Neural cell (in vitro differentiated cells): ENCODE results near the gene HTRA2. TPM values are rescaled to one million over a fixed set of nuclear protein-coding genes. Genes with fewer than 3 reads are reported as not detected.
A peak's percentile ranks its signal among the peaks of the same experiment; 100 is the strongest.

Experiments used
- H2AFZ ChIP-seq: fragments of 200-600, 300-800 bp; sonication (generic), shearing (Covaris generic); 2 replicates; pipeline ENCODE4 v1.6.0; 2014; ENCODE audit warnings: low read depth, mild to moderate bottlenecking, antibody characterized with exemption, low read length, moderate library complexity
- H3F3A ChIP-seq: fragments of 200-600 bp; shearing (Covaris generic); 2 replicates; pipeline ENCODE4 v1.6.1; 2016; ENCODE audit warnings: mild to moderate bottlenecking, moderate library complexity, mixed read lengths, antibody characterized with exemption, low read length; ENCODE audit not compliant: insufficient read depth, poor library complexity, severe bottlenecking
- H3K27ac ChIP-seq: fragments of 200-600, 300-800 bp; sonication (generic), shearing (Covaris generic); 2 replicates; pipeline ENCODE4 v1.5.1; 2014; ENCODE audit warnings: mild to moderate bottlenecking, low read length, moderate library complexity
- H3K27me3 ChIP-seq: fragments of 300-800, 200-600 bp; sonication (generic), shearing (Covaris generic); 2 replicates; pipeline ENCODE4 v1.6.0; 2014; ENCODE audit warnings: mild to moderate bottlenecking, low read depth, low read length, moderate library complexity; ENCODE audit not compliant: insufficient read depth
- H3K36me3 ChIP-seq: fragments of 300-800, 200-600 bp; sonication (generic), shearing (Covaris generic); 2 replicates; pipeline ENCODE4 v1.5.1; 2014; ENCODE audit warnings: mild to moderate bottlenecking, antibody characterized with exemption, low read length, moderate library complexity; ENCODE audit not compliant: insufficient read depth
- H3K4me2 ChIP-seq: fragments of 300-800, 200-600 bp; sonication (generic), shearing (Covaris generic); 2 replicates; pipeline ENCODE4 v1.6.0; 2014; ENCODE audit warnings: mild to moderate bottlenecking, low read length
- H3K4me3 ChIP-seq: fragments of 300-800, 200-600 bp; sonication (generic), shearing (Covaris generic); 2 replicates; pipeline ENCODE4 v1.5.1; 2014; ENCODE audit warnings: mild to moderate bottlenecking, low read length, moderate library complexity
- H3K79me2 ChIP-seq: fragments of 200-600 bp; shearing (Covaris generic); replicated peaks from 2 replicates; pipeline ENCODE4 v1.6.0; 2014; ENCODE audit warnings: mild to moderate bottlenecking, low read length, moderate library complexity; ENCODE audit not compliant: insufficient read depth
- H3K9ac ChIP-seq: fragments of 300-800, 200-600 bp; sonication (generic), shearing (Covaris generic); 2 replicates; pipeline ENCODE4 v1.6.1; 2016; ENCODE audit warnings: mild to moderate bottlenecking, low read length, mixed read lengths
- H3K9me2 ChIP-seq: fragments of 200-600 bp; shearing (Covaris generic); 2 replicates; pipeline ENCODE4 v1.6.1; 2016; ENCODE audit warnings: mild to moderate bottlenecking, low read length, mixed read lengths; ENCODE audit not compliant: insufficient read depth
- H3K9me3 ChIP-seq: fragments of 200-600, 300-800 bp; sonication (generic), shearing (Covaris generic); 2 replicates; pipeline ENCODE4 v1.6.1; 2016; ENCODE audit warnings: mild to moderate bottlenecking, mixed run types, low read length, moderate library complexity, mixed read lengths
- H4K20me1 ChIP-seq: fragments of 200-600 bp; shearing (Covaris generic); 2 replicates; pipeline ENCODE4 v1.6.1; 2016; ENCODE audit warnings: mild to moderate bottlenecking, mixed run types; ENCODE audit not compliant: insufficient read depth
- CTCF ChIP-seq: fragments of 450-650 bp; IDR thresholded peaks from 2 replicates; pipeline ENCODE4 v1.5.1; 2014; ENCODE audit warnings: antibody characterized with exemption, mild to moderate bottlenecking, moderate library complexity; ENCODE audit not compliant: poor library complexity, severe bottlenecking
- EP300 ChIP-seq: fragments of 450-650 bp; conservative IDR thresholded peaks from 2 replicates; pipeline ENCODE4 v1.6.1; 2014; ENCODE audit warnings: antibody characterized with exemption, mild to moderate bottlenecking, moderate library complexity; ENCODE audit not compliant: poor library complexity, severe bottlenecking
- EZH2 ChIP-seq: fragments of 200-600, 300-800 bp; shearing (Covaris generic), sonication (generic); IDR thresholded peaks from 2 replicates; pipeline ENCODE4 v1.6.1; 2014; ENCODE audit warnings: antibody characterized with exemption, low read length, borderline replicate concordance, mild to moderate bottlenecking; ENCODE audit not compliant: insufficient read depth, poor library complexity, severe bottlenecking
- MXI1 ChIP-seq: fragments of 450-650 bp; conservative IDR thresholded peaks from 2 replicates; pipeline ENCODE4 v1.6.1; 2014; ENCODE audit warnings: antibody characterized with exemption, mild to moderate bottlenecking; ENCODE audit not compliant: poor library complexity, severe bottlenecking
- POLR2AphosphoS5 ChIP-seq: IDR thresholded peaks from 2 replicates; pipeline ENCODE4 v1.6.1; 2012
- RAD21 ChIP-seq: fragments of 450-650 bp; conservative IDR thresholded peaks from 2 replicates; pipeline ENCODE4 v1.6.1; 2014; ENCODE audit warnings: antibody characterized with exemption, mild to moderate bottlenecking, moderate library complexity
- REST ChIP-seq: IDR thresholded peaks from 2 replicates; pipeline ENCODE4 v1.6.1; 2012; ENCODE audit warnings: borderline replicate concordance
- SMC3 ChIP-seq: fragments of 450-650 bp; conservative IDR thresholded peaks from 2 replicates; pipeline ENCODE4 v1.6.1; 2014; ENCODE audit warnings: antibody characterized with exemption, mild to moderate bottlenecking, moderate library complexity; ENCODE audit not compliant: poor library complexity
- TAF1 ChIP-seq: IDR thresholded peaks from 2 replicates; pipeline ENCODE4 v1.6.1; 2012; ENCODE audit warnings: low read depth
- polyA minus RNA-seq: library from RNA; depleted of rRNA, polyadenylated mRNA; stranded (reverse); fragments of >200 nt; gene quantifications from 2 replicates; pipeline ENCODE4 v1.2.3, GENCODE V29; 2014
- polyA plus RNA-seq: library from polyadenylated mRNA; depleted of rRNA; stranded (reverse); fragments of >200 nt; gene quantifications from 2 replicates; pipeline ENCODE4 v1.2.3, GENCODE V29; 2014

Gene HTRA2
- 126 and 141 TPM in 2 replicates for polyA plus RNA-seq
- 53.6 and 55.3 TPM in 2 replicates for polyA minus RNA-seq

GRCh38 chr2:74529357-74530238 lies at the start of gene HTRA2, which contains the start of gene AUP1:
Gene HTRA2, plus strand, starts transcription at chr2:74529933. Its CDS starts 74 bp downstream, at chr2:74530007.
Gene AUP1, minus strand, starts transcription at chr2:74529706. Its CDS starts 77 bp downstream, at chr2:74529629.
- Histone ChIP-seq H2AFZ (peak within 1 kb of the TSS; percentile 40), H3K4me3 (peak within 1 kb of the TSS; percentile 73), H3K9me3 (no peaks in the 10 kb centered on the region), H3K36me3 (no peaks in the 10 kb centered on the region), H3K27ac (peak within 1 kb of the TSS; percentile 75), H3K9ac (peak within 1 kb of the TSS; percentile 78), H3K4me2 (peak within 1 kb of the TSS; percentile 86), H3F3A (no peaks in the 10 kb centered on the region), H3K27me3 (no peaks in the 10 kb centered on the region), H3K9me2 (no peaks in the 10 kb centered on the region), H4K20me1 (no peaks in the 10 kb centered on the region), H3K79me2 (peaks cover 14% of the 10 kb centered on the region)
- TF ChIP-seq CTCF (no peak), SMC3 (peak; percentile 49), MXI1 (peak; percentile 79), RAD21 (peak; percentile 30), REST (peak; percentile 68), EZH2 (no peak), EP300 (peak; percentile 32), TAF1 (peak; percentile 72), POLR2AphosphoS5 (peak; percentile 69)

GRCh38 chr2:74481431-74481830 lies 48.3 kb upstream of the HTRA2 start:
- Histone ChIP-seq H4K20me1 (no peaks in the 10 kb centered on the region), H3K9ac (peak overlapping the region; percentile 94), H3K27ac (peak overlapping the region; percentile 87), H3K36me3 (peaks cover 3% of the 10 kb centered on the region), H3K4me3 (peak overlapping the region; percentile 100), H3K9me2 (no peaks in the 10 kb centered on the region), H2AFZ (no peak overlapping the region), H3F3A (no peaks in the 10 kb centered on the region), H3K9me3 (no peaks in the 10 kb centered on the region), H3K27me3 (no peaks in the 10 kb centered on the region), H3K4me2 (peak overlapping the region; percentile 84), H3K79me2 (peaks cover 26% of the 10 kb centered on the region)
- TF ChIP-seq RAD21 (no peak), EP300 (no peak), EZH2 (no peak), SMC3 (no peak), REST (no peak), MXI1 (no peak), CTCF (no peak), TAF1 (no peak), POLR2AphosphoS5 (no peak)
